Suprapubic skin (tissue), 3 donors: Measurements from ENCODE around the gene ATOH7.

Source experiments
- CTCF ChIP-seq, 2 donors: fragments of 200-600 bp in 1 of 2; fragments of 450-650 bp in 1 of 2; sonication (generic) in 1 of 2; IDR thresholded peaks; one replicate each; pipeline ENCODE4 v1.5.1; 2016 to 2019; ENCODE audit warnings: antibody characterized with exemption in 2 of 2, mild to moderate bottlenecking in 1 of 2, moderate library complexity in 1 of 2
- EP300 ChIP-seq: sonication (generic); formaldehyde crosslinking; IDR thresholded peaks from one replicate; pipeline ENCODE4 v1.6.1; 2017; ENCODE audit warnings: antibody characterized with exemption

- TF ChIP-seq CTCF (IDR thresholded peaks at IDR 0.05) (no peak), EP300 (no peak)
Observed at GRCh38 chr10:68275600-68276126, 43.8 kb upstream of the ATOH7 start.
